Parathyroid adenoma (tissue), 2 donors: ENCODE data around the gene SLC22A24.
"Not testable (repeated sequence)": the region's sequence is repeated elsewhere in the genome, so short reads cannot be mapped to it uniquely, and the experiment has no call there.

ENCODE experiments used
- H2AFZ ChIP-seq: fragments of 300-600 bp; sonication (generic); one replicate; pipeline ENCODE4 v1.7.0; 2017; ENCODE audit warnings: antibody characterized with exemption, mild to moderate bottlenecking
- H3K27ac ChIP-seq: fragments of 300-600 bp; sonication (generic); one replicate; pipeline ENCODE4 v1.7.0; 2017
- H3K27me3 ChIP-seq: fragments of 300-600 bp; sonication (generic); one replicate; pipeline ENCODE4 v1.7.0; 2017; ENCODE audit warnings: low read length; ENCODE audit not compliant: control insufficient read depth, insufficient read depth
- H3K36me3 ChIP-seq: fragments of 300-600 bp; sonication (generic); one replicate; pipeline ENCODE4 v1.7.0; 2017; ENCODE audit warnings: low read length; ENCODE audit not compliant: control insufficient read depth, insufficient read depth
- H3K4me1 ChIP-seq: fragments of 300-600 bp; sonication (generic); one replicate; pipeline ENCODE4 v1.7.0; 2017; ENCODE audit warnings: control low read depth
- H3K4me2 ChIP-seq: fragments of 300-600 bp; sonication (generic); one replicate; pipeline ENCODE4 v1.7.0; 2017; ENCODE audit warnings: low read length
- H3K4me3 ChIP-seq: fragments of 300-600 bp; sonication (generic); one replicate; pipeline ENCODE4 v1.7.0; 2017; ENCODE audit warnings: low read depth, low read length
- H3K79me2 ChIP-seq: fragments of 300-600 bp; sonication (generic); one replicate; pipeline ENCODE4 v1.7.0; 2017; ENCODE audit warnings: control low read depth
- H3K9ac ChIP-seq: fragments of 300-600 bp; sonication (generic); one replicate; pipeline ENCODE4 v1.7.0; 2017; ENCODE audit warnings: mild to moderate bottlenecking
- H3K9me3 ChIP-seq: fragments of 300-600 bp; sonication (generic); one replicate; pipeline ENCODE4 v1.7.0; 2017; ENCODE audit warnings: low read length; ENCODE audit not compliant: control insufficient read depth
- TF ChIP-seq, protein P1 (sequence below): fragments of 300-600 bp; sonication (generic); IDR thresholded peaks from one replicate; pipeline ENCODE4 v1.7.0; 2017; ENCODE audit warnings: antibody characterized with exemption, mild to moderate bottlenecking
- donor health status: primary hyperparathyroidism.

Gene SLC22A24

DNA sequence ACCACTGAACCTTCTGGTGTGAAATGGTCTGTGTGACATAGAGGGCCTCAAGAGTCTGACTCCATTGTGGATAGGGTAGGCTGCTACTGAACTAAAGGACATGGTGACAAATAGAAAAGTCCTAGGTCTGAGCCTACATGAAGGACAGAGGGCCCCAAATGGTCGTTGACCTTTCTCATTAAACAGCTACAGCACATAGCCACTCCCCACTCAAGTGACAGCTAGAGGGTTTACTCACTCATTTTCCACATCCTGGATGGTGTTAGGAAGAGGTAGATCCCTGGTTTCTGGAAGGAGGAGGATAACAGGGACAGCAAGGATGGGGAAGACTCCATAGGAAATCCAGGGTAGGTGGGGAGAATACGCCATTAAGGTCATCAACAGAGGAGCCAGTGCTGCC is 63.3 kb downstream of the SLC22A24 start:
- Histone ChIP-seq H3K4me3 (no peak overlapping the region), H3K36me3 (no peaks in the 10 kb centered on the region), H3K27me3 (no peaks in the 10 kb centered on the region), H3K27ac (no peak overlapping the region), H3K9ac (no peak overlapping the region), H3K4me2 (no peak overlapping the region), H2AFZ (no peak overlapping the region), H3K9me3 (no peaks in the 10 kb centered on the region), H3K79me2 (no peaks in the 10 kb centered on the region), H3K4me1 (no peaks in the 10 kb centered on the region)
- TF ChIP-seq, protein P1, sequence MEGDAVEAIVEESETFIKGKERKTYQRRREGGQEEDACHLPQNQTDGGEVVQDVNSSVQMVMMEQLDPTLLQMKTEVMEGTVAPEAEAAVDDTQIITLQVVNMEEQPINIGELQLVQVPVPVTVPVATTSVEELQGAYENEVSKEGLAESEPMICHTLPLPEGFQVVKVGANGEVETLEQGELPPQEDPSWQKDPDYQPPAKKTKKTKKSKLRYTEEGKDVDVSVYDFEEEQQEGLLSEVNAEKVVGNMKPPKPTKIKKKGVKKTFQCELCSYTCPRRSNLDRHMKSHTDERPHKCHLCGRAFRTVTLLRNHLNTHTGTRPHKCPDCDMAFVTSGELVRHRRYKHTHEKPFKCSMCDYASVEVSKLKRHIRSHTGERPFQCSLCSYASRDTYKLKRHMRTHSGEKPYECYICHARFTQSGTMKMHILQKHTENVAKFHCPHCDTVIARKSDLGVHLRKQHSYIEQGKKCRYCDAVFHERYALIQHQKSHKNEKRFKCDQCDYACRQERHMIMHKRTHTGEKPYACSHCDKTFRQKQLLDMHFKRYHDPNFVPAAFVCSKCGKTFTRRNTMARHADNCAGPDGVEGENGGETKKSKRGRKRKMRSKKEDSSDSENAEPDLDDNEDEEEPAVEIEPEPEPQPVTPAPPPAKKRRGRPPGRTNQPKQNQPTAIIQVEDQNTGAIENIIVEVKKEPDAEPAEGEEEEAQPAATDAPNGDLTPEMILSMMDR: no peak

DNA sequence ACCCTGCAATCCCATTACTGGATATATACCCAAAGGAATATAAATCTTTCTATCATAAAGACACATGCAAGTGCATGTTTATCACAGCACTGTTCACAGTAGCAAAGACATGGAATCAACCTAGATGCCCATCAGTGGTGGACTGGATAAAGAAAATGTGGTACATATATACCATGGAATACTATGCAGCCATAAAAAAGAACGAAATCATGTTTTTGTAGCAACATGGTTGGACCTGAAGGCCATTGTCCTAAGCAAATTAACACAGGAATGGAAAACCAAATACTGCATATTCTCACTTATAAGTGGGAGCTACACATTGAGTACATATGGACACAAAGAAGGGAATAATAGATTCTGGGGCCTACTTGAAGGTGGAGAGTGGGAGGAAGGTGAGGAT is 97.8 kb downstream of the SLC22A24 start:
- H3K4me2 ChIP-seq, H3K79me2 ChIP-seq, H3K27me3 ChIP-seq, H3K9me3 ChIP-seq, H2AFZ ChIP-seq, H3K27ac ChIP-seq, H3K36me3 ChIP-seq, H3K4me3 ChIP-seq, H3K4me1 ChIP-seq, H3K9ac ChIP-seq: not testable (repeated sequence)

DNA sequence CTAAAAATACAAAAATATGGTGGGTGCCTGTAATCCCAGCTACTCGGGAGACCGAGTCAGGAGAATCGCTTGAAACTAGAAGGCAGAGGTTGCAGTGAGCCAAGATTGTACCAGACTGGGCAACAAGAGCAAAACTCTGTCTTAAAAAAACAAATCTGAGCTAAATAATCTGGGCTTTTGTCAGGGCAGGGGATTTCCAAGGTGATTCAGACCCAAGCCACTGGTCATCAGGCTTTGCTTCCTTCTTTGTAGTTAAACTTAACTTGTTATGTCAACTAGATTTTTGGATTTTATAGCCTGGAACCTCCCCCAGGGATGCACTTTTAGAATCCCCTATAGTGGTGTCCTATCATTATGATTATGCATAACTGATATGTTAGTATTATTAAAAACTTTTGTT is 101.4 kb downstream of the SLC22A24 start:
- no peaks in the 10 kb centered on the region for H3K36me3 ChIP-seq
- H3K27me3 ChIP-seq: no peaks in the 10 kb centered on the region
- TF ChIP-seq, protein P1: no peak
- H3K79me2 ChIP-seq: no peaks in the 10 kb centered on the region
- H3K4me1 ChIP-seq: no peaks in the 10 kb centered on the region
- no peak overlapping the region for H3K27ac ChIP-seq
- no peak overlapping the region for H3K4me2 ChIP-seq
- H3K9me3 ChIP-seq: no peaks in the 10 kb centered on the region
- no peak overlapping the region for H3K9ac ChIP-seq
- no peak overlapping the region for H2AFZ ChIP-seq
- no peak overlapping the region for H3K4me3 ChIP-seq

DNA sequence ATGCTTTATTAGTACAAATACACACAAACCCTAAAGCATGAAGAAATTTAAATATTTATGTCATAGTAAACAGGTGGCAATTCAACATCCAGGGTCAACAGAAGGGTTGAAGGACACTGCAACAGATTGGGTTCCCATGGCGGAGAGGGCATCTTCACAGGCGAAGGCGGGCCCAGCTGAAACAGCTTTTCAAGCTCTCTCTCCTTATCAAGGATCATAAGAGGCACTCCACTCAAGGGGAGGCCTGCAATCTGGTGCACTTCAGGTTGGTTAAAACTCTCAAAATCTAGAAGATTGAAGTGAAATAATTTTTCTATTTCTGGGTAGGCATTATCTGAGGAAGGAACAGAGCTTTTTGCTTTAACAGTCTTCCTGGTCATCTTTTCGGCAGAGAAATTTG is 111.6 kb downstream of the SLC22A24 start:
- Histone ChIP-seq H3K4me2 (no peak overlapping the region), H3K9ac (no peak overlapping the region), H2AFZ (no peak overlapping the region), H3K4me3 (no peak overlapping the region), H3K4me1 (no peaks in the 10 kb centered on the region), H3K9me3 (no peaks in the 10 kb centered on the region), H3K79me2 (no peaks in the 10 kb centered on the region), H3K27ac (no peak overlapping the region), H3K36me3 (no peaks in the 10 kb centered on the region), H3K27me3 (no peaks in the 10 kb centered on the region)
- TF ChIP-seq, protein P1: no peak
